Kidney capillary endothelial cell (primary cell): ENCODE measurements around the gene PRIMPOL.
A peak's percentile ranks its signal among the peaks of the same experiment; 100 is the strongest.
"Not testable (repeated sequence)": the region's sequence is repeated elsewhere in the genome, so short reads cannot be mapped to it uniquely, and the experiment has no call there.

Experiments used
- DNase-seq: peaks from one replicate; pipeline ENCODE4 v3.0.0-alpha.2; 2018; ENCODE audit warnings: low spot score

Gene PRIMPOL, protein sequence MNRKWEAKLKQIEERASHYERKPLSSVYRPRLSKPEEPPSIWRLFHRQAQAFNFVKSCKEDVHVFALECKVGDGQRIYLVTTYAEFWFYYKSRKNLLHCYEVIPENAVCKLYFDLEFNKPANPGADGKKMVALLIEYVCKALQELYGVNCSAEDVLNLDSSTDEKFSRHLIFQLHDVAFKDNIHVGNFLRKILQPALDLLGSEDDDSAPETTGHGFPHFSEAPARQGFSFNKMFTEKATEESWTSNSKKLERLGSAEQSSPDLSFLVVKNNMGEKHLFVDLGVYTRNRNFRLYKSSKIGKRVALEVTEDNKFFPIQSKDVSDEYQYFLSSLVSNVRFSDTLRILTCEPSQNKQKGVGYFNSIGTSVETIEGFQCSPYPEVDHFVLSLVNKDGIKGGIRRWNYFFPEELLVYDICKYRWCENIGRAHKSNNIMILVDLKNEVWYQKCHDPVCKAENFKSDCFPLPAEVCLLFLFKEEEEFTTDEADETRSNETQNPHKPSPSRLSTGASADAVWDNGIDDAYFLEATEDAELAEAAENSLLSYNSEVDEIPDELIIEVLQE

DNA sequence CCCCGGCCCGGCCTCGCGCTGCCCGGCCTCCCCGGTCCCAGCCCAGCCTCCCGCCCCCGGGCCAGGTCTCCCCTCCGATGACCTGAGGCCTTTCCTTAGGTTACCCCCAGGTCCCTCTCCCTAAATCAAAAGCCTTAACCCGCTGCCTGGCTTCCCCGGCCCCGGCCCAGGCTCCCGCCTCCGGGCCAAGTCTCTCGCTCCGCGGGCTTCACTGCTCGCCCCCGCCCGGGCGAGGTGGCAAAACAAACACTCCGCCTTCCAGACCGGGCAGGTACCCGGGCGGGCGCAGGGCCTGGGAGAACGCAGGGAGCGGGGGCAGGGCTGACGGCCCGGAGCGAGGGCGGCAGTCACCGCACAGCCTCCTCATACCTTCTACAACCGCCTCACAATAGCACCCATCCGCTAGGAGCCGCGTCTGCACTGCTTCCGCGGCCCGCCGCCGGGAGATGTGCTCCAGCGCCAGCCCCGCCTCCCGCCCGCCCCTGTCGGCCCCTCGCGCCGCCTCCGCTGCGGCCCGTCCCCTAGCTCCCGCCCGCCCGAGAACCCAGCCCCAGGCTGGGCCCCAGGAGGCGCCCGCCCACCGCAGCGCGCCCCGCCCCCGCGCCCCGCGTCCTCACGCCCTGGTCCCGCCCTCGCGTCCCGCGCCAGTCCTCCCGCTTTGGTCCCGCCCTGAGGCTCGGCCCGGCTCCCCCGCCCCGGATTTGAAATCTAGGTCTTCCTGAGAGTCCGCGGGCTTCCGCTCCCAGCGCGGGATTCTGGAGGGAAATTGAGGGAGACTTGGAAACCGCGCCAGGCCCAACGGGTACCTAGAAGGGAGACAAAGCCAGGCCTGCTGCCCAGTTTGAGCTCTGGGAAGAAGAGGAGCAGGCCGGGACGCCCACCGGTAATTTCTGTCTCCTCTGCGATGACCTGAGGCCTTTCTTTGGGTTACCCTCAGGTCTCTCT lies at the start of gene PRIMPOL, which contains the start of gene CASP3:
Gene PRIMPOL (plus strand): TSS at position 713 of the 945 bp plus-strand sequence. CDS start 7,403 bp downstream, outside the sequence.
Gene CASP3 (minus strand): TSS at position 422 of the 945 bp plus-strand sequence. CDS start 10,994 bp downstream, outside the sequence.
- peak; percentile 94 for DNase-seq

DNA sequence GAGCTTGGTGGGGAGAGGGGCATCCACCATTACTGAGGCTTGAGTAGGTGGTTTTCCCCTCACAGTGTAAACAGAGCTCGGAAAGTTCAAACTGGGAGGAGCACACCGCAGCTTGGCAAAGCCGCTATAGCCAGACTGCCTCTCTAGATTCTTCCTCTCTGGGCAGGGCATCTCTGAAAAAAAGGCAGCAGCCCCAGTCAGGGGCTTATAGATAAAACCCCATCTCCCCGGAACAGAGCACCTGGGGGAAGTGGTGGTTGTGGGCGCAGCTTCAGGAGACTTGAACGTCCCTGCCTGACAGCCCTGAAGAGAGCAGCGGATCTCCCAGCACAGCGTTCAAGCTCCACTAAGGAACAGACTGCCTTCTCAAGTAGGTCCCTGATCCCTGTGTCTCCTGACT lies 48.6 kb upstream of the PRIMPOL start:
- DNase-seq, result not testable (repeated sequence)

DNA sequence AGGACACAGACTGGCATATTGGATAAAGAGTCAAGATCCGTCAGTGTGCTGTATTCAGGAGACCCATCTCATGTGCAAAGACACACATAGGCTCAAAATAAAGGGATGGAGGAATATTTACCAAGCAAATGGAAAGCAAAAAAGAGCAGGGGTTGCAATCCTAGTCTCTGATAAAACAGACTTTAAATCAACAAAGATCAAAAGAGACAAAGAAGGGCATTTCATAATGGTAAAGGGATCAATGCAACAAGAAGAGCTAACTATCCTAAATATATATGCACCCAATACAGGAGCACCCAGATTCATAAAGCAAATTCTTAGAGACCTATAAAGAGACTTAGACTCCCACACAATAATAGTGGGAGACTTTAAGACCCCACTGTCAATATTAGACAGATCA lies 46.7 kb upstream of the PRIMPOL start:
- not testable (repeated sequence) for DNase-seq

DNA sequence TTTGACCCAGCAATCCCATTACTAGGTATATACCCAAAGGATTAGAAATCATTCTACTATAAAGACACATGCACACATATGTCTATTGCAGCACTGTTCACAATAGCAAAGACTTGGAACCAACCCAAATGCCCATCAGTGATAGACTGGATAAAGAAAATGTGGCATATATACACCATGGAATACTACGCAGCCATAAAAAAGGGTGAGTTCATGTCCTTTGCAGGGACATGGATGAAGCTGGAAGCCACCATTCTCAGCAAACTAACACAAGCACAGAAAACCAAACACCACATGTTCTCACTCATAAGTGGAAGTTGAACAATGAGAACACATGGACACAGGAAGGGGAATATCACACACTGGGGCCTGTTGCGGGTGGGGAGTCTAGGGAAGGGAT lies 42.1 kb upstream of the PRIMPOL start:
- DNase-seq, result not testable (repeated sequence)

DNA sequence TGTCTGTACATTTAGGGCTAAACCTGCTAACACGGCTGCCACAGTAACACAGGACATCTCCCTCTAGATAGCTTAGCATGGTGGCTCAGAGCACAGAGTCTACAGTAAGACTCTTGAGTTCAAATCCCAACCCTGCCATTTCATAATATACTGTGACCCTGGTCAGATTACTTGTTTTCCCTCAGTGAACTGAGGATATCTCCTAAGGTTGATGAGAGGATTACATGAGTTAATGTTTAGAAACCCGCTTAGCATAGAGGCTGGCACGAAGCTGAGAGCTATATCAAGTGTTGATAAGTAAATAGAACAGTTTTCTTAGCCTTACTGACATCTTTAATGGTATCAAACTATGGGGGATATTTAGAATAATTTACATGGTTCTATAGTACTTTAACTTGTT lies 37.5 kb upstream of the PRIMPOL start:
- no peak for DNase-seq

DNA sequence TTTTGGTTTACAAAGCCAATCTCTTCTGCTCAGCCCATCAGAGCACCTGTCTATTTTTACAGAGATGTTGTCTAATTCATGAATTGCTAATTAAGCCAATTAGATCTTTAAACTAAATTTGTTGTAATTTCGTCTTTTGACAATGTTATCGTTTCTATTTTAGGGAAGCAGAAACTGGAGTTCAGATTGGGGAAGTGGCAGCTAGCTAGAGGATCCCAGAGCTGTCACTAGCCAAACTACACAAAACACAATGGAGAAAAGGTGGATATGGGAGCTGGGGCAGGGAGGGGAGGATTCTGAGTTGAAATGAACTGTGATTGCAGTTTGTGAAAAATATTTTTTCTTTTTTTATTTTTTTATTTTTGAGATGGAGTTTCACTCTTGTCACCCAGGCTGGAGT lies 36.1 kb upstream of the PRIMPOL start:
- no peak for DNase-seq

DNA sequence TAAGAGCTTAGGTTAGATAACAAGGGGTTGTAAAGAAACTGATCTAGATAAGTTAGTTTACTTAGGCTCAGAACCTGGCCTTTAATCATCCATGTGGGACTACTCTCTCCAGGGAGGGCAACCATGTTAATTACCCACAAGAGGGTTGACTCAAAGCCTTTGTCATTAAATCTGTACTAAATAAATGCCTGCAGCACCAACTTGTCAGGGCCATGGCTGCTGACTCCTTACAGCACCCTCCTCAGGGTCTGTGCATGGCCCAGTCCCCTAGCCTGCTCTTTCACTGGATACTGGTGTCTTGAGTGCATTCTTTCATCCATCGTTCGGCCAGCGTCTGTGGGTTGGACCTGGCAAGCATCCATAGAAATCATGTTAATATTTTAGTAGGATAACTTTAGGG lies 35.0 kb upstream of the PRIMPOL start:
- no peak for DNase-seq

DNA sequence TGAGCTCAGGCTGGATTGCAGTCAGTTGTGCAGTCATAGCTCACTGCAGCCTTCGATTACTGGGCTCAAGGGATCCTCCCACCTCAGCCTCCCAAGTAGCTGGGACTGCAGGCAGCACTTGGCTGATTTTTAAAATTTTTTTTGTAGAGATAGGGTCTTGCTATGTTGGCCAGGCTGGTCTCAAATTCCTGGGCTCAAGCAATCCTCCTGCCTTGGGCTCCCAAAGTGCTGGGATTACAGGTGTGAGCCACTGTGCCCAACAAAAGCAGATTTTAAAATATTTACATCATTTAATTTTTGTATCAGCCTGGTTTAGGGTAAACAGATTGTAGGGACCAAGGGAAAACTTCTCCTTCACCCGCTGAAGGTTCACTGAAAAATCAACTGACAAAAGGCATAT lies 33.4 kb upstream of the PRIMPOL start:
- not testable (repeated sequence) for DNase-seq

DNA sequence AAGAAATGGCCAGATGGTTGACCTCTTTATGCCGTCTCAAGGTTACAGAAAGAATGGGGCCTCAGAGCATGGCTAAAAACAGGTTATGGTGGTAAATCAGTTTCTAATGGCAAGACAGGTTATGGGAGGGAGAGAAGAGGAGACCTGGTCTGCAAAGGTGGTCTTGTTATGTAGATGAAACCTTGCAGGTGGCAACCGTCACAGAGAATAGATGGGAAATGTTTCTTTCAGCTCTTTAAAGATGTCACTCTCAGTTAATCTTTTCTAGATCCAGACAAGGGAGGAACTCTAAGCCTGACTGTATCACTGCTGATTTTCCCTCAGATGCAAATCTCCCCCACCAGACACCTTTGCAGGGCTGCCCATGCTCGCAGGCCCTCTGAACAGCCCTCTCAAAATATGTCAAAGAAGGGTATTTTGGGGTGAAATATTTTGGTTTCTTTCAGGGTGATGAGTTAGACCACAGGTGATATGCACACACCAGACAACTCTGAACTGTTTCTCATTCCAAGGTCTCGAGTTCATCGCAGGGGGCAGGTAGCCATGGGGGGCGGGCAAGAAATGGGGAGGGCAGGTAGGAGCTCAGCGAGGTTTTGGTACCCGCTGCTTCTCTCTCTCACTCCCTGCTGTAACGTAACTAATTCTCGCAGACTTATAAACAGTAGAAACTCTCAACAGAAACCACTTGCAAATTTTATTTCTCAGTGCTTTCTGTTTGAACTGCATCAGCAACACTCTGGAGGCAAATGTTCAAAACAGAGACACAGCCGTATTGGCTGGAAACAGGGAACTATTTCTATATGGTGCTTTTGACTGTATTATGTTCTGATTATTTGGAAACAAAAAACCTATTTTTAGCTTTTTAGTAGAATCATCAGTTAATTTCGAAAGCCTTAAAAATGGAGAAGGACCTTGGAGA lies 32.6 kb upstream of the PRIMPOL start:
- no peak for DNase-seq

DNA sequence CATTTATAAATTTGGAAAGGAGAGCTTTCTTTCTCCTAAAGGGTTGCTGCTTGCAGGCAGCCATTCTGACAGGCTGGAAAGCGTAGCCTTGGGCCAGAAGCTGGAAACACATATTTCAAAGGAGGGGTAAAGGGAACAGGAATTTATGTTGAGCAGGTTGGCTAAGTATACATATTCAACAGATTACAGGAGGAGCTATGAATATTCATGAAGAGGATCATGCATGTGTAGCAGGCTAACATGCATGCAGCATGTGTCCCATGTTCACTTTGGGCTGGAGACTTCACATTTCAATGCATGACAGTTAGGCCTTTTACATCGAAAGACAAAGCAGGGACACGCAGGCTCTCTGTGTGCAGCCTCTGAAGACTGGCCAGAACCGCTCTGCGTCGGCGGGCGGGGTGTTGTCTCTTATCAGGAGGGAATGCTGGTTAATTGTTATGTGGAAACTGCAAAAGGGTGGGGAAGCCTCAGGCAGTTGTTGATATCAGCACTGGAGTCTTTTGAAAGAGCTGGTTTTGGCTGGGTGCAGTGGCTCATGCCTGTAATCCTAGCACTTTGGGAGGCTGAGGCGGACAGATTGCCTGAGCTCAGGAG lies 31.8 kb upstream of the PRIMPOL start:
- no peak for DNase-seq

DNA sequence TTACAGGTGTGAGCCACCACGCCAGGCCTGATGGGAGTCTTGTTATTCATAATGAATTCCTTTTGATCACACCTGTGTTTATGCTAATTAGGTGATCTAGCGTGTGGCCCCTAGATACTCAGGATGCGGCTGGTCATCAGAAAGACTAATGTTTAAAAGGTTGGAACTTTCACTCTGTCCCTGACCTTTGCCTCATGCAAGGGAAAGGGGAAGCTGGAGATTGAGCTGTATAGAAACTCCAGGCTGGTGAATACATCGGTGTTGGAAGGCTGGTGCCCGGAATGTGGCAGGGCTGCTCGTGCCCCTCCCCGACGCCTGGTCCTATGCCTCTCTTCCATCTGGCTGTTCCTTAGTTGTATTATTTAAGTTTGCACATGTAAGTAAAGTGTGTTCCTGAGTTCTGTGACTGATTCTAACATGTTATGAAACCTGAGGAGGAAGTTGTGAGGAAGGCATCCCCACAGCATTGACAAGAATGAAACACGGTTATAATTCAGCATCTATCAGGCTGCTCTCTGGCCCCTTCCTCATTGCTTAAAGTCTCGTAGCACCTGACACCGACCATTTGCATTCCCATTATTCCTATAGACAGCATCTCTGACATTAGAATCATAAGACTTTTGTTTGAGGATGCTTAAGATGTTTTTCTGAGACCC lies 29.2 kb upstream of the PRIMPOL start:
- no peak for DNase-seq

DNA sequence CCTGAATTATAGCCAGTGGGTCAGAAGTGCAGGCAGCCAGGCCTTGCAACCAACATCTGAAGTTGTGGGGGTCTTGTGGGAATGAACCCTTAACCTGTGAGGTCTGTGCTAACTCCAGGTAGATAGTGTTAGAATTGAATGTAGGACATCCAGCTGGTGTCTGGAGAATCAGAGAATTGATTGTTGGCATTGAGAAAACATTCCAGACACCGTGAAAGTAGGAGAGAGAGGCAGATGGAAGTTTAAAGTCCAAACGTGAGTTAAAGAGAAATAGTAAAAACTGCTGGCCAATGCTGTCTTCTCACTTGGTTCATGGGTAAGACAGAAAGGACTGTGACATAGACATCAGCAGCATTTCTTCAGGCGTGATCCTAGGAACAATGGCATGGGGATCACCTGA lies 28.0 kb upstream of the PRIMPOL start:
- no peak for DNase-seq

DNA sequence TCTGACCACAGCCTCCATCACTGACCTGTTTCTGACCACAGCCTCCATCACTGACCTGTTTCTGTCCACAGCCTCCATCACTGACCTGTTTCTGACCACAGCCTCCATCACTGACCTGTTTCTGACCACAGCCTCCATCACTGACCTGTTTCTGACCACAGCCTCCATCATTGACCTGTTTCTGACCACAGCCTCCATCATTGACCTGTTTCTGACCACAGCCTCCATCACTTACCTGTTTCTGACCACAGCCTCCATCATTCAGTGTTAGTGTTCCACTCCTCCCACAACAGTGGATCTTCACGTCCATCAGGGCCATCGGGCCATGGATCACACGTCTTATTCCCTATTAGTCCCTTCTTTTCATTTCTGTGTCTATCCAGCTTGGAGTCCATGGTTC lies 25.0 kb upstream of the PRIMPOL start:
- DNase-seq, result not testable (repeated sequence)

DNA sequence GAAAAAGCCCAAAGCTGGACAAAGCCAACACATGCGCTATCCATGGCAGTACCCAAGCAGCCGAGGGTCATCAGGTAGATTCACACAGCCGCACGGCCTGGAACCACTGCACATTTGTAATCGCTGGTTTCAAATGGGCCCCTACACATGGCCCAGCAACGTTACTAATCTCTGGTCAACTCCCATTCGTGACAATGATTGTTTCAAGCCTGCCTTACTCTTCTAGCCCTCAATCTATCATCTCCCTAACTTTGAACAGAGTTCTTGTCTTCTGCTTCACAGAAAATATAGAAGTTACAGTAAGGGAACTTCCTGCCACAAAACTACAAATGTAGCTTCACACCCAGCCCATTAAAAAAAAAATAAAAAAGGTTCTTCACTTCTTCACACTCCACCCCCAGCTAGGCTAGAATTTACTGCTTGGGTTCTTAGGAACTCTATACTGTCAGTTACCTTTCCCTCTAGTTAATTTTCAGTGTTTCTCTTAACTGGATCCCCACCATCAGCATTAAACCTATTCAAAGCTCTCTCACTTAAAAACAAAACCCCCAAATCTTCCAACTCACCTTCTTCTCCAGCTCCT lies 24.5 kb upstream of the PRIMPOL start:
- no peak for DNase-seq

DNA sequence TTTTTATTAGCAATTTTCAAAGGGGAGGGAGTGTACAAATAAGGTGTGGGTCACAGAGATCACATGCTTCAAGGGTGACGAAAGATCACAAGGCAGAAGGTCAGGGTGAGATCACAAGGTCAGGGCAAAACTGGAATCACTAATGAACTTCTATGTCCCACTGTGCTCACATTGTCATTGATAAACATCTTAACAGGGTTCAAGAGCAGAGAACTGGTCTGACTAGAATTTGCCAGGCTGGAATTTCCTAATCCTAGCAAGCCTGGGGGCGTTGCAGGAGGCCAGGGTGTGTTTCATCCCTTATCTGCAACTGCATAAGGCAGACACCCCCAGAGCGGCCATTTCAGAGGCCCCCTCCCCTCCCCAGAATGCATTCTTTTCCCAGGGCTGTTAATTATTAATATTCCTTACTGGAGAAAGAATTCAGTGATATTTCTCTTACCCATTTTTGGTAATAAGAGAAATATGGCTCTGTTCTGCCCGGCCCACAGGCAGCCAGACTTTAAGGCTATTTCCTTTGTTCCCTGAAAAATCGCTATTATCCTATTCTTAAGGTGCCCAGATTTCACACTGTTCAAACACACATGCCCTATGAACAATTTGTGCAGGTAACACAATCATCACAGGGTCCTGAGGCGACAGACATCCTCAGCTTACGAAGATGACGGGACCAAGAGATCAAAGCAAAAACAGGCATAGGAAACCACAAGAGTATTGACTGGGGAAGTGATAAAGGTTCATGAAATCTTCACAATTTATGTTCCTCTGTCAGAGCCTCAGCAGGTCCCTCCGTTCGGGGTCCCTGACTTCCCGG lies 23.5 kb upstream of the PRIMPOL start:
- not testable (repeated sequence) for DNase-seq

DNA sequence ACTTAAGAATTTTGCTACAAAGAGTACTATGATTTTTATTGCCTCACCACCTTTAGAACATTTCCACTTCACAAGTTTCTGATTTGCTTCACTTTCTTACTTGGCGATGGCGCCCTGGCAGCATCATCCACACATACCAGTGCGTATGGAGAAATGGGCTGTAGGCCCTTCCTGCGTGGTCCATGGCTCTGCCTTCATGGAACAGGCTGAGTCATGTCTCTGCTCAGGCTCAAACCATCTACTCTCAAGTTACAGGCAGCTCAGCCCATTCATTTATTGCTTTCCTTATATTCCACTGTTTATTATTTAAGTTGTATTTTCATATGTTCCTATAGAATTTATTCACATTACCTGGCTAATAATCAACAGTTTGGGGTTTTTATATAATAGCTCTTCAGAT lies 21.4 kb upstream of the PRIMPOL start:
- no peak for DNase-seq

DNA sequence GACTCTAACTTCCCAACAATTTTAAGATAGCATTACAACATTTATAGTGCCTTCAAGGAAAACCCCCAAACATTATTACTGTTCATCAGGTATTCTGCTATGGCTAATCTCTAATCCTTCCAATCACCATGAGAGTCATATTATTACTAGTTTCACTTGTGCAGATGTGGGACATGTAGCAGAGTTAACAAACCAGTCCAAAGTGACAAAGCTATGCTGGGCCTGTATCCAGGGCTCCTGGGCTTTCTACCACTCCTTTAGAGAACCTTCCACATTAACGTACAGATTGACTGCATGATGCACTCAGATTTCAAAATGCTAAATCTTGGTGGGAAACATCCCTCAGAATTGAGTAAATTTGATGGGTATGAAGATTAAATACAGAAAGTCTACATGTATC lies 16.7 kb upstream of the PRIMPOL start:
- no peak for DNase-seq

DNA sequence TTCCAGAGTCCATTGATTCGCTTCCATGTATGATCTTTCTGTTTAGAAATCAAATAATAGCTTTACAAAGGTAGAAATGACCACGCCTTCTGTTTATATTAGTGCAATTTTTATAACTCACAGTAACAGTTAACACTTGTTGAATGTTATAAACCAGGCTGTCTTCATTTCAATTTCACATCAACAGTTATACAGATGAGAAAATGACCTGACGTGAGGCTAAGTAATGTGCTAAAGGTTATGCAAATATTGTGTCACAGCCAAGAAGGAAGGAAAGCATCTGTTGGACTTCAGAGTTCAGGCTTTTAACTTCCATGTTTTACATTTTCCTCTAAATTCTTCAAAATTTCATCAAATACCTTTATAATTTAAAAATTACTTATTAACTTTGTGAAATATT lies 14.2 kb upstream of the PRIMPOL start:
- DNase-seq, result no peak

DNA sequence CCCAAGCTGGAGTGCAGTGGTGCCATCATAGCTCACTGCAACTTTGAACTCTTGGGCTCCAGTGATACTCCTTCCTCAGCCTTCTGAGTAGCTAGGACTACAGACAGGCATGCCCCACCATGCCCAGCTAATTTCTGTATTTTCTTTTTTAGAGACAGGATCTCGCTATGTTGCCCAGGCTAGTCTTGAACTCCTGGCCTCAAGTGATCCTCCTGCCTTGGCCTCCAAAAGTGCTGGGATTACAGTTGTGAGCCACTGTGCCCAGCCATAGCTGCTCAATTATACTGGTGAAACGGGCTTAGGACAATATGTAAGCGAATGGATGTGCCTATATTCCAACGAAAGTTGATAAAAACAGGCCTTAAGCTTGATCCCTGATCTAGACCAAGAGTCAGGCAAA lies 13.4 kb upstream of the PRIMPOL start:
- no peak for DNase-seq
